GM21360 (cell line): ENCODE measurements around the gene GALK1.

Source experiments
- ATAC-seq: cut with Tn5 transposase; IDR thresholded peaks from one replicate; pipeline ENCODE4 v1.9.1; 2021; ENCODE audit warnings: mild to moderate bottlenecking, moderate library complexity; ENCODE audit not compliant: unreplicated experiment

Gene GALK1

GRCh38 chr17:75729351-75729750 lies 35.6 kb downstream of the GALK1 start:
- ATAC-seq, result no peak

GRCh38 chr17:75727391-75727790 lies 37.6 kb downstream of the GALK1 start:
- ATAC-seq, result no peak

- no peak for ATAC-seq
These were observed 39.5 kb downstream of the GALK1 start for GRCh38 chr17:75725504-75725903.

- no peak for ATAC-seq
These were observed 40.7 kb downstream of the GALK1 start for GRCh38 chr17:75724016-75725003.

GRCh38 chr17:75723171-75723930 lies 41.6 kb downstream of the GALK1 start:
- ATAC-seq, result no peak

GRCh38 chr17:75722542-75723095 lies 42.4 kb downstream of the GALK1 start:
- no peak for ATAC-seq

- ATAC-seq, result no peak
These were observed 42.9 kb downstream of the GALK1 start for GRCh38 chr17:75722076-75722475.

- ATAC-seq, result no peak
These were observed 43.5 kb downstream of the GALK1 start for GRCh38 chr17:75721463-75722011.

- no peak for ATAC-seq
These were observed 44.1 kb downstream of the GALK1 start, which contains the start of gene ITGB4 for GRCh38 chr17:75720656-75721462. Gene ITGB4 (plus strand): TSS chr17:75721459. CDS start chr17:75724704, 3,245 bp downstream.

GRCh38 chr17:75719732-75720131 lies 45.3 kb downstream of the GALK1 start:
- no peak for ATAC-seq

GRCh38 chr17:75712446-75712845 lies 52.5 kb downstream of the GALK1 start:
- no peak for ATAC-seq
